Subcutaneous abdominal adipose tissue (tissue), 5 donors: ENCODE data around the gene SHROOM3.

Experiments used
- H3K27ac ChIP-seq: one replicate; pipeline ENCODE4 v1.7.0; 2013; ENCODE audit warnings: low read depth, mild to moderate bottlenecking, inconsistent platforms, low read length, moderate library complexity
- H3K27me3 ChIP-seq, 5 donors: one replicate each; pipeline ENCODE4 v1.7.0; 2013; ENCODE audit warnings: low read length in 5 of 5, inconsistent platforms in 1 of 5; ENCODE audit not compliant: control insufficient read depth in 5 of 5, insufficient read depth in 4 of 5
- H3K36me3 ChIP-seq, 5 donors: one replicate each; pipeline ENCODE4 v1.7.0; 2013; ENCODE audit warnings: low read length in 5 of 5; ENCODE audit not compliant: control insufficient read depth in 5 of 5, insufficient read depth in 5 of 5
- H3K4me1 ChIP-seq, 5 donors: one replicate each; pipeline ENCODE4 v1.7.0; 2013; ENCODE audit warnings: low read length in 5 of 5, mild to moderate bottlenecking in 3 of 5, moderate library complexity in 1 of 5; ENCODE audit not compliant: control insufficient read depth in 5 of 5, insufficient read depth in 5 of 5
- H3K4me3 ChIP-seq, 5 donors: one replicate each; pipeline ENCODE4 v1.7.0; 2013; ENCODE audit warnings: low read length in 5 of 5, low read depth in 1 of 5
- H3K9ac ChIP-seq, 5 donors: one replicate each; pipeline ENCODE4 v1.7.0; 2013; ENCODE audit warnings: low read length in 5 of 5, mild to moderate bottlenecking in 4 of 5, moderate library complexity in 3 of 5
- H3K9me3 ChIP-seq, 5 donors: one replicate each; pipeline ENCODE4 v1.7.0; 2013; ENCODE audit warnings: low read length in 5 of 5; ENCODE audit not compliant: control insufficient read depth in 5 of 5
- donor health status: healthy.
- donor health status: healthy.
- donor health status: healthy.
- donor health status: healthy.
- donor health status: healthy.

Gene SHROOM3

GRCh38 chr4:76511947-76512346 lies 76.9 kb downstream of the SHROOM3 start:
- Histone ChIP-seq H3K4me1 (peaks cover 0 to 2% (median 0%) of the 10 kb centered on the region in 5 donors), H3K36me3 (no peaks in the 10 kb centered on the region), H3K4me3 (no peak overlapping the region), H3K27me3 (no peaks in the 10 kb centered on the region), H3K9ac (no peak overlapping the region), H3K9me3 (no peaks in the 10 kb centered on the region), H3K27ac (no peak overlapping the region)

- Histone ChIP-seq H3K4me3 (no peak overlapping the region), H3K4me1 (peaks cover 0 to 2% (median 0%) of the 10 kb centered on the region in 5 donors), H3K9me3 (no peaks in the 10 kb centered on the region), H3K36me3 (no peaks in the 10 kb centered on the region), H3K9ac (no peak overlapping the region), H3K27ac (no peak overlapping the region), H3K27me3 (no peaks in the 10 kb centered on the region)
Measured at GRCh38 chr4:76513482-76513881, 78.5 kb downstream of the SHROOM3 start.

GRCh38 chr4:76514087-76514486 lies 79.1 kb downstream of the SHROOM3 start:
- no peak overlapping the region for H3K27ac ChIP-seq
- no peaks in the 10 kb centered on the region for H3K36me3 ChIP-seq
- H3K4me1 ChIP-seq: peaks cover 0 to 2% (median 0%) of the 10 kb centered on the region in 5 donors
- H3K9ac ChIP-seq: no peak overlapping the region
- no peaks in the 10 kb centered on the region for H3K27me3 ChIP-seq
- no peak overlapping the region for H3K4me3 ChIP-seq
- no peaks in the 10 kb centered on the region for H3K9me3 ChIP-seq

DNA sequence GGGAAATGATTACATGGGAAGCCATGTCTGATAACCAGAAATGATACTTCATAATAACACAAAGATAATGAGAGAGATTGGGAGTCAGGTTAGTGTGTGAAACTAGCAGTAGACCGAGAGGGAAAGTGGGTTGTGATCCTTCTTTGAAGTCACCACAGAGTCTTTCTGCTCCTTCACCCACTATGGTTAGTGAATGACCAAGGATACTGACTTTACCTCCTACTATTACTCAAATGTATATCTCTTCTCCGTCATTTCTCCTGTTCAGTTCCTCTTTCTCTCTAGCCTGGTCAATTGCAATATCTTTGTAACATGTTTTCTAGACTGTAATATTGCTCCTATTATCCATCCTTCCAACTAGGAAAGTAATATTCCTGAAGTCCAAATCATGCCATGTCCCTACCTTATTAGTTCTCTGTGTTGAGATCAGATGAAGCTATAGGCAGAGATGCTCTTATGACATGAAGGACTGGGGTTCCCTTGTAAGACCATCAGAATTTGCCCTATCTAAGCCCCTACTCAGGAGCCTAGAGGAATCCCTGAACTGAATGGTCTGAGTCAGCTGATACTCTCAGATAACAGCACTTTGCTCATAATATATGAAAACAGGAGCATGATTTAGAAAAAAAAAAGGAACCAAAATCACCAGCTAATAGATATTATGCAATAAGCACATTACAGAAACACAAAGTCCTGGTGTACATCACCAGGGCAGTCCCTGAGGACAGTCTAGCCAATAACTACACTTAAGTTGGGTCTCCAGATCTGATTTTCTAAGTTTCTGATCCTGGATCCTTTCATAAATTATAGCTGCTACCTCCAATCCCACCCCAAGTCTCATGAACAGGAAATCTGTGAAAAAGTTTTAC lies 81.2 kb downstream of the SHROOM3 start:
- Histone ChIP-seq H3K36me3 (no peaks in the 10 kb centered on the region), H3K9me3 (no peaks in the 10 kb centered on the region), H3K27me3 (no peaks in the 10 kb centered on the region), H3K27ac (no peak overlapping the region), H3K4me1 (peaks cover 0 to 2% (median 0%) of the 10 kb centered on the region in 5 donors), H3K9ac (no peak overlapping the region), H3K4me3 (no peak overlapping the region)

DNA sequence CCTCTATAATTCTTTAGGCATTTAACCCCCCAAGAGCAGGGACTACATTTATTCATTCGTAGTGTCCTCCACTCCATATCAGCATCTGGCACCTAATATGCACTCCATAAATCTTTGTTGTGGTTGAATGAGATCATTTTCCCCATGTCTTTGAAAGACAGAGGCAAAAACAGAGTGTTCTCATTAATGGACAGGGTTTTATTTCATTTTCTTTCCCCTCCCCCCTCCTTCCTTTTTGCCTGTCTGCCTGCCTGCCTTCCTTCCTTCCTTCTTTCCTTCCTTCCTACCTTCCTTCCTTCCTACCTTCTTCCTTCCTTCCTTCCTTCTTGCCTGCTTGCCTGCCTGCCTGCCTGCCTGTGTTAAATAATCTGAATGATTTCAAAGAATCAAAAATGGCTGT lies 83.2 kb downstream of the SHROOM3 start:
- H3K4me3 ChIP-seq: no peak overlapping the region
- H3K9ac ChIP-seq: no peak overlapping the region
- no peaks in the 10 kb centered on the region for H3K4me1 ChIP-seq

GRCh38 chr4:76523593-76523992 lies 88.6 kb downstream of the SHROOM3 start:
- Histone ChIP-seq H3K9ac (no peak overlapping the region), H3K36me3 (no peaks in the 10 kb centered on the region), H3K4me1 (no peaks in the 10 kb centered on the region), H3K27ac (no peak overlapping the region), H3K27me3 (no peaks in the 10 kb centered on the region), H3K4me3 (no peak overlapping the region), H3K9me3 (peaks cover 0 to 3% (median 0%) of the 10 kb centered on the region in 5 donors)

More for the DNA sequence above, 83.2 kb downstream of the SHROOM3 start:
- Histone ChIP-seq H3K36me3 (no peaks in the 10 kb centered on the region), H3K9me3 (peaks cover 0 to 3% (median 0%) of the 10 kb centered on the region in 5 donors), H3K27ac (no peak overlapping the region), H3K27me3 (no peaks in the 10 kb centered on the region)

- Histone ChIP-seq H3K4me3 (no peak overlapping the region), H3K27me3 (no peaks in the 10 kb centered on the region), H3K4me1 (peaks cover 0 to 2% (median 0%) of the 10 kb centered on the region in 5 donors), H3K27ac (no peak overlapping the region), H3K9ac (no peak overlapping the region), H3K9me3 (peaks cover 0 to 3% (median 0%) of the 10 kb centered on the region in 5 donors), H3K36me3 (no peaks in the 10 kb centered on the region)
Measured at GRCh38 chr4:76525751-76526150, 90.7 kb downstream of the SHROOM3 start.

DNA sequence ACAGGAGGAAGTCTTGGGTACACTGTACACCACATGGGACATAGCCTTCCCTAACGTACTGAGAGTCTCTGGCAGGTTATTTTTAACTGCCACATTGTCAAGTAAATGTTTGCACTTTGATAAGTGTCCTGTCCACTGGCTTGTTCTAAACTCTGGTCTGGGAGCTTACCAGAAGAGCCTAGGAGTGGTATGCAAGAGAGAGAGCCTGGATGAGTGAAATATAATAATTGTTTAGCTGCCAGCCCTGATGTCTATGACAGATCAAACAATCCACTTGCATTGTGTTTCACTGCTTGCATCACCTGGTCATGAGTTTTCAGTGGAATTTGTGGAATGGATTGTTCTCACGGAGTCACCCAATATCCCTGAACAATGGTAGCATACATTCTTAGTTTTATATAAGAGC lies 91.6 kb downstream of the SHROOM3 start:
- Histone ChIP-seq H3K4me3 (no peak overlapping the region), H3K4me1 (peaks cover 0 to 2% (median 0%) of the 10 kb centered on the region in 5 donors), H3K36me3 (no peaks in the 10 kb centered on the region), H3K27me3 (no peaks in the 10 kb centered on the region), H3K9me3 (peaks cover 0 to 2% (median 0%) of the 10 kb centered on the region in 5 donors), H3K9ac (no peak overlapping the region), H3K27ac (no peak overlapping the region)

GRCh38 chr4:76527666-76528065 lies 92.6 kb downstream of the SHROOM3 start:
- H3K27me3 ChIP-seq: no peaks in the 10 kb centered on the region
- H3K4me3 ChIP-seq: no peak overlapping the region
- H3K9ac ChIP-seq: no peak overlapping the region
- peaks cover 0 to 3% (median 2%) of the 10 kb centered on the region in 5 donors for H3K4me1 ChIP-seq
- H3K36me3 ChIP-seq: no peaks in the 10 kb centered on the region
- no peaks in the 10 kb centered on the region for H3K9me3 ChIP-seq
- no peak overlapping the region for H3K27ac ChIP-seq

DNA sequence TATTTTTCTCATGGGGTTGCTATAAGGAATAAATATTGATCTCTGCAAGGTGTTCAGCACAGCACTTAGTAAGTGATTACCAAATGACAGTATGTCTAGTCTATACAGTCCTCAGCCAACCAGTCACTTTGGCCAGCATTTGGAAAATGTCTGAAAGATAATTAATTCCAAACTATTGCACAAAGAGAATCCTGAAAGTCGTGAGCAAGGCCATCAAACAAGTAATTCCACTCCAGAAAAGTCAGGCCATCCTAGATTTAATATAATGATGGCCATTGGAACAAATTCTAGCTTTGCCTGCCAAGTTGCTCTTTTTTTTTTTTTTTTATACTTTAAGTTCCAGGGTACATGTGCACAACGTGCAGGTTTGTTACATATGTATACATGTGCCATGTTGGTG lies 96.6 kb downstream of the SHROOM3 start:
- H3K4me1 ChIP-seq: peaks cover 3 to 32% (median 20%) of the 10 kb centered on the region in 5 donors

More for the DNA sequence above, 96.6 kb downstream of the SHROOM3 start:
- H3K27me3 ChIP-seq: no peaks in the 10 kb centered on the region
- H3K9me3 ChIP-seq: no peaks in the 10 kb centered on the region
- H3K36me3 ChIP-seq: no peaks in the 10 kb centered on the region
- H3K9ac ChIP-seq: no peak overlapping the region
- no peak overlapping the region for H3K4me3 ChIP-seq
- H3K27ac ChIP-seq: no peak overlapping the region
